CD1c-positive myeloid dendritic cell (primary cell): ENCODE measurements around the gene TICAM2.

Experiments
- DNase-seq: peaks from one replicate; pipeline ENCODE4 v3.0.0-alpha.2; 2016; ENCODE audit errors: extremely low spot score

Gene TICAM2

GRCh38 chr5:115607935-115608334 lies 5.7 kb upstream of the TICAM2 start:
- no peak for DNase-seq

DNA sequence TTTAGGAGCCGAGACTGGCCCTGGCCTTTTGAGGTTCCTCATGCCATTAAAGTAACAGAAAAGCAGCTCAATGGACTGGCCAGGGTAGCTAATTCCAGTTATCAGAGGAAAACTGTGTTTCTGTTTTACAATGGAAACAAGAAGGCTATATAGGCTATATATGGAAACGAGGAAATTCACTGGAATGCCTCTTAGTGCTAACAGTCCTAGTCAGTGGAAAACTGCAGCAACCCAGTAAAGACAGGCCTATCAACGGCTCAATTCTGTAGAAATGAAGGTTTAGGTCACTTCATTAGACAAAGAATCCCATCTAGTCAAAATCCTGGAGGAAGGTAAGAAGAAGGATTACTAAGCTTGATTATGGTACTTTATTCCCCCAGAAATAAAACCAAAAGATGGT lies 3.2 kb upstream of the TICAM2 start:
- DNase-seq: no peak

DNA sequence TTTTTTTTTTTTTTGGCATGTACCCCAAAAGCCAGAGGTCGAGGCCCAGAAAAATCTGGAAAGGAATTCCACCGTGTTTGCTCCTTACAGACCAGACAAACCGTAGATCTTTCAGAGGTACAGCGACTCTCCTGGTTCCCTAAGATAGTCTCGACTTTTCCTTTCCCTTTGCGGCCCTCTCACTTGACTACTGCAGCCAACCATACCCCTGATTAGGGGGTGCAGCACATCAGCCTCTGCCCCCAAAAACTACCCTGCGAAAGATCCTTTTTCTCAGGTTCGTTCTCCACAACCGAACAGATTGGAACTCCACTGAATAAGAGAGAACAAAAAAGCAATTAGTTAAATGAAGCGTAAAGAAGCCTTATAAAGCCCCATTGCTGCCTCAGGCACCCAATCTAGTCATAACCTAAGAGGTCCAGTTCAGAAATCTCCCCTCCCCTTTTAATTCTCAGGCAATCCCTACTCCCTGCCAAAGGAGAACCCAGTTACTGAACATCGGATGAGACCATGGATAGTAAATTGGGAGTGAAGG lies 379 bp upstream of the TICAM2 start:
- DNase-seq: no peak

DNA sequence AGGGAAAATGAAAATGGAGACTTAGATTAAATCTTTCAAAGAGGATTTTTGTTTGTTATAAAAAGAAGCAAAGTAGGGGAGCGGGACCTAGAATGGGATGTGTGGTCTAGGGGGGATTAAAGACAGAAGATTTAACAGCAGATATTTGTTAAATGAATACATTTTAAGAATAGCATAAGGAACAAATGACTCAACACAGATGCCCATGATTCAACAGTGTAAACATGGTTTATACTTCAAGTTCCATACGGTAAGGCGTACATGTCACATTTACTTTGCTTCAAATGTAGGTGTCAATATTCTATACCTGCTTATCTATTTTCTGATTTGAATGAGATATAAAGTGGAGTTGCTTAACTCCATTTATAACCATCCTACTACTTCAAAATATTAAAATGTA lies 1.5 kb downstream of the TICAM2 start:
- no peak for DNase-seq

DNA sequence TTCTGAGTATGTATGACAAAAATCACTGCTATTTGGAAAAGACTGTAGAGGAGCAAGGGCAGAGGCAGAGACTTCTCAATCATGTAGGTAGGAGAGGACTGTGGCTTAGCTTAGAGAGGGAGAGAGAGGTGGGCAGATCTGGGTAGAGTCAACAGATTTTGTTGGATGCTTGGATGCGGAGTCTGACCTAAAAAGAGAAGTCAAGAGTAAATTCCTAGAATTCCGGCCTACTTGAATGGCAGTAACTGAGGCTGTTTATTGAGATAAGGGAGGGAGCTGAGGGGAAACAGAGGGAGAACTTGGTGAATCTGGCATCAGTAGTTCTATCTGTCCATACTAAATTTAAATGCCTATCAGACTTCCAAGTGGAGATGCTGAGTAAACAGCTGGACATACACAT lies 2.4 kb downstream of the TICAM2 start:
- no peak for DNase-seq

GRCh38 chr5:115599502-115599901 lies 2.8 kb downstream of the TICAM2 start:
- DNase-seq: peak; percentile 43

DNA sequence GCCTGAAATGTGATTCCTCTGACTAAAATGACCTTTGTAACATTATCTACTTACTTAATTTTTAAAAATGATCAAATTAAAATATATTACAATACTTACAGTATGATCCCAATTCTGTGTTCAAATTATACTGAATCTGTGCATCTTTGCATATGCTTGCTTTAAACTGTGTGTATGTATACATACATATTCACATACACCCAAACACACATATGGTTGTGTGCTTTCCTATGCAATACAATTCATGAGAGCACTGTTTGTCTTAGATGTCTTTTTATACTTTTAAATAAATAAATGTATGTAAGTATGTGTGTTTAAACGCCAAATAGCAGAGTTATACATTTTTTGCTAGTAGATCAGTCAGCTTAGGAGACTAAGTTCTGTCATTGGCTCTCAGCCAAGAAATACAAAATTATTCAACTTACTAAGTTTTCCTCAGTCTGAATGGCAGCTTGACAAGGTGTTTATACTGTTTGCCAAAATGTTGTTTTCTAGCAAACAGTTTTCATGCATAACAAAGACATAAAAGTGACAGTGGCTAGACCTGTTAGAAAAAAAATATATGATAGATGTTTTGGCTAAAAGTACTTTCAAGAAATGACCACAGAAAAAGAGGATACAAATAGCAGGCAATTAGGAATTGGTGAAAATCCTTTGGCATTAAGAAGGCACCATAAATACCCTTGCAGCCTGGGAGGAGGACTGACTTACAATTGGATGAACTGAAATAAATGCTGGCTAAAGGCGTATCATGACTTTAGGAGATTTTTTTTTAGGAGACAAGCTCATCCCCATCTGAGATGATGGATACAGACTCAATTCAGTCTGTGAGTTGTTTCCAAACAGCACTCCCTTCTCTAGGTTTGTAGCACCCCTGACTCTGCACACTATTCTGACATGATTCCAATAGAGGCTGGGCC lies 7.9 kb downstream of the TICAM2 start:
- DNase-seq: no peak

GRCh38 chr5:115589043-115589442 lies 13.2 kb downstream of the TICAM2 start:
- DNase-seq: no peak

DNA sequence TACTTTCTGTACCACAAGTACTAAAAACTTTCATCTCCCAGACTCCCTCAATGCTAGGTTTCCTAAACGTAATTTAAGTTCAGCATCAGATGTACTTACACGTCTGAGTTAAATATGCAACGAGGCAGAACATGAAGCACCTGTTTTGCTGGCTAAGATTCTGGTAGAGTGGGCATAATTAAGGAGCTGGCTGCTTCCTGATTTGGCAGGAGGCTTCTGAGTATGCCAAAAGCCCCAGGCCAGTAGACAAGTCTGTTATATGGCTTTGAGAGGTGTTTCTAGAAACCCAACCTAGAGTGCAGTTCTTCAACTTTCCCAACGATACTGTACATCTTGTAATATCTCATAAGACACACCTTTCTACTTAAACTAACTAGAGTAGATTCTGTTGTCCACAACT lies 13.6 kb downstream of the TICAM2 start:
- no peak for DNase-seq

- peak; percentile 59 for DNase-seq
Observed at GRCh38 chr5:115586525-115587146, 15.6 kb downstream of the TICAM2 start.

- DNase-seq: no peak
Observed at GRCh38 chr5:115585265-115585664, 17.0 kb downstream of the TICAM2 start.

DNA sequence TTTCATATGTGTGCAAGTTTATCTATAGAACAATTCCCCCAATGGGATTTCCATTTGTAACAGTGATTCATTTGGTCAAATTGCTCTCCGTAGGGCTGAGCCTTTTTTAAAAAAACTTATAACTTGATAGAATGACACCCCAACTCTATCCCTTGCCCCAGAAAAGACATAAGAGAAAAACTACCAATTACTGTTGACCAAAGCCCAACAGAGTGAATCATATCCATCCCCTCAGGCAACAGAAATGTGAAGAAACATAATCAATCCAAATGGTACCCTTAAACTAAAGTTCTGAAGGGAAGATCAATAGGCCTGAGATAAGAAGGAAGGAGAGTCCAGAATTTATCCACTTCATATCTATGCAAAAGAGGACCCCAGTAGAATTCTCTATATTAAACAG lies 17.8 kb downstream of the TICAM2 start:
- DNase-seq: no peak

GRCh38 chr5:115583474-115583873 lies 18.8 kb downstream of the TICAM2 start:
- no peak for DNase-seq

DNA sequence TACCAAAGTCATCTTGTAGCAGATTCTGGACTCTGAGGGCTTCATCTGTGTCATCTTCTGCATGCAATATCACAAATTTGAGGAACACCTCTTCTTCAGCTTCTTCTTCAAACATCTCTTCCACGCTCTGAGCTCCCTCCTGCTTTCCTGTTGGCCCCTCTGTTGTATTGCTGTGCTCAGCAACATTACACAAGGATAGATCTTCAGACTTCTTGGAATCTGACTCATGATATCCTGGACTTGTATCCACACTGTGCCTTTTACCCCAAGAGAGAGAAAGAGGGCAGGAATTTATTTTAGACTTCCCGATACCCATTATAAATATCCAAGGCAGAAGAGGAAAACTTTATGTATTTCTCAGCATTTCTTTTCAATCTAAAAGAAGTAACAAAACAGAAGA lies 21.3 kb downstream of the TICAM2 start:
- DNase-seq: no peak

DNA sequence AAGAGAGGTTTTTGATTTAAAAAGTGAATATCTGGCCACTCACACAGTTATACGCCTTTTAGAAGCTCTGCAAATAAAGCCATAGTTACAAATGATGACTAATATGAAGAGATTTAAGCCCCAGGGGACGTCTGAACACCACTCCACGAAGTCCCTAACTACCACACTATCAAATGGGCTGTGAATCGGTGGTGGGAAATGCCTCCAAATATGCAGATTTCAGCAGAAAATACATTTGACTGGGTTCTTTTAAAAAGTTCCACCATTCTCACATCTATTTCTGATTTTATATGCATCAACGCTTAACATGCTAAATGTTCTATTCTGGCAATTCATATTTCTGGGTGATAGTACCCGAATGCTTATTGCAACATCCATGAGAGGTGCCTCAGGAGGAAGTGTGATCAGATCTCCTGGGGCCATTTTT lies 22.5 kb downstream of the TICAM2 start:
- DNase-seq: no peak

DNA sequence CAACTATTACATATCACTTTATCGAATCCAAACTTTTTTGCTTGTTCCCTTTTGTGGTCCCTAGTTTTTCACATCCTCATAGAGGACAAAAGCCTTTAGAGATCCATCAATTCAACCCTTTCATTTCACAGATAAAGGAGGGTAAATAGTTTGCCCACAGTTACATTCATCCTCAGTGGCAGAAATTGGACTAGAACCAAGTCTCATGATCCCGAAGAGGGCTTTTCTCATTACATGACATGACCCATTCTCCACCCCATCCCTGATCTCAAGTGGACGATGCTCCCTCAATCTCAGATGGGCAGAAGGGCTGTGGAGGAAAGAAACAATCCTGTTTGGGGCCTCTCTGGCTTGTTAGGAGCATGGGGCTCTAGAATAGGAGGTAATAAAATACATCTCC lies 23.1 kb downstream of the TICAM2 start:
- DNase-seq: no peak

DNA sequence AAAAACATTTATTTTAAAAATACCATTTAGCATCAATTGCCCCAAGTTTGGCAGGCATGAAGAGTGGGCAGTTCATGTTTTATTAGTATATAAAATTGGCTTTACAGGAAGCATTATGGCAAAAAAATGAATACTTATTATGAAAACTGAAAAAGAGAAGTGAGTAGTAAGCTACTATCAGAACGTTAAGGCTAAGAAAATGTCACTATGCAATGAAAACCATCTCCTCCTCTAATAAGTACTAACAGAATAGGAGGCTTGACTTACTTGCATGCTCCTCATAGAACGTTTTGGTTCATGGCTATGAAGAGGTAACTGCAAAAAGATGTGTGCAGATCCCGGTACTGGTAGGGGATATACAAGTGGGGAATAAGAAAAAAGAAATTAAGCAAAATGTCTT lies 23.6 kb downstream of the TICAM2 start:
- no peak for DNase-seq

- DNase-seq: no peak
Observed at GRCh38 chr5:115577741-115578140, 24.5 kb downstream of the TICAM2 start.

DNA sequence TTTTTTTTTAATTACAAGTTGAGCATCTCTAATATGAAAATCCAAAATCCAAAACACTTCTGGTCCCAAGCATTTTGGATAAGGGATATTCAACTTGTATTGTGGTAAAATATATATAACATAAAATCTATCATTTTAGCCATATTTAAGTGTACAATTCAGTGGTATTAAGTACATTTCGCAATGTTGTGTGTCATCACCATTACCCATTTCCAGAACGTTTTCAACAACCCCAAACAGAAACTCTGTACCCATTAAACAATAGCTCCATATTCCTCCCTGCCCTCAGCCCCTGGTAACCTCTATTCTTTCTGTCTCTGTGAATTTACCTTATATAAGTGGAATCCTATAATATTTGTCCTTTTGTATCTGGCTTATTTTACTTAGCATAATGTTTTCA lies 24.9 kb downstream of the TICAM2 start:
- no peak for DNase-seq

- no peak for DNase-seq
Observed at GRCh38 chr5:115575167-115576070, 26.9 kb downstream of the TICAM2 start.

- no peak for DNase-seq
Observed at GRCh38 chr5:115573133-115573532, 29.1 kb downstream of the TICAM2 start.

GRCh38 chr5:115571441-115571878 lies 30.8 kb downstream of the TICAM2 start:
- no peak for DNase-seq
